Activated CD4-positive, CD25-positive, alpha-beta regulatory T cell treated with anti-CD3 and anti-CD28 coated beads, Interleukin-2, amount 50 U/mL, for 24 hours (primary cell): ENCODE data around the gene ZNF862.
"Not testable (repeated sequence)": the region's sequence is repeated elsewhere in the genome, so short reads cannot be mapped to it uniquely, and the experiment has no call there.

Experiments
- ATAC-seq, 2 donors: fragments of 150-1000 bp; cut with Tn5 transposase; one replicate each; pipeline ENCODE4 v1.10.0; 2021; ENCODE audit warnings: mild to moderate bottlenecking in 1 of 2, moderate library complexity in 1 of 2

The ZNF862 gene

DNA sequence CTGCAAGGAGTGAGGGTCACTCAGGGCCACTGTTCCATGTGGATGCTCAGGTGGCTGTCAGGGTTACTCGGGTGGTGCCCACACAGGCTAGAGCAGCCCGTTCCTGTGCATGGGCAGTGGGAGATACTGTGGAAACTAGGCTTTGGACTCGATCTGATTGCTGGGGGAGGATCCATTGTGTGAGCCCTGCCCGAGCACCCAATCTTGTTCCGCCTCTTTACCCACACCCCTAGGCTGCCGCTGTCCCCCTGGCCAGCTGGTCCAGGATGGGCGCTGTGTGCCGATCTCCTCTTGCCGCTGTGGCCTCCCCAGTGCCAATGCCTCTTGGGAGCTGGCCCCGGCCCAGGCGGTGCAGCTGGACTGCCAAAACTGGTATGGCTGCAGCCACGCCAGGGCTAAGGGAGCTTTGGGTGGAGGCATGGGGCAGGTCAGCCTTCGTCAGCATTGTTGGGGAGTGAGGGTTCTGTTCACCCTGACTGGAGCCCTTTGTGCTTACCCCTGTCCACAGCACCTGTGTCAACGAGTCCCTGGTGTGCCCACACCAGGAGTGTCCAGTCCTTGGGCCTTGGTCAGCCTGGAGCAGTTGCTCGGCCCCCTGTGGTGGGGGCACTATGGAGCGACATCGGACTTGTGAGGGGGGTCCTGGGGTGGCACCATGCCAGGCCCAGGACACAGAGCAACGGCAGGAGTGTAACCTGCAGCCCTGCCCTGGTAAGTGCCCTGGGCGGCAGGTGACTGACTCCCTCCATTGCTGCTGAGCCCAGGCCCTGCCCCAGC lies 12.4 kb upstream of the ZNF862 start:
- ATAC-seq, result no peak

DNA sequence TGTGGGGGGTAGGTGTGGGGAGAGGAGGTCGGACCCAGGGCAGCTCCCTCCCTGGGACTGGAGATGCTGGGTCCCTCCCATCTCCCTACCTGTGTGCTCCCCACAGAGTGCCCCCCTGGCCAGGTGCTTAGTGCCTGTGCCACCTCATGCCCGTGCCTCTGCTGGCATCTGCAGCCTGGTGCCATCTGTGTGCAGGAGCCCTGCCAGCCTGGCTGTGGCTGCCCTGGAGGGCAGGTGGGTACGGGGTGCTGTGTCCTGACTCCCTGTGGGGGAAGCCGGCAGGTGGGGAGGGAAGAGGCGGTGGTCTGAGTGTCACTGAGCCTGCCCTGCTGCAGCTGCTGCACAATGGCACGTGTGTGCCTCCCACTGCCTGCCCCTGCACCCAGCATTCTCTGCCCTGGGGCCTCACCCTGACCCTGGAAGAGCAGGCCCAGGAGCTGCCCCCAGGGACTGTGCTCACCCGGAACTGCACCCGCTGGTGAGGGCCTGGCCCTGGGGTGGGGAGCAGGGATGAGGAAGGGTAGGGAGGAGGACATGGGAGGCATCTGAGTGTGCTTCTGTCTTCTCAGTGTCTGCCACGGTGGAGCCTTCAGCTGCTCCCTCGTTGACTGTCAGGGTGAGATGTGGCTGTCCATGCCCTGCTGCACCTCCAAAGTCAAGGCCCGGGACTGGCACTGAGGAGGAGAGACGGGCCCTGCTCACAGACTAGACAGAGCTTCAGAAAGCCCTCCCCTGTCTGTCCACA lies 11.7 kb upstream of the ZNF862 start:
- no peak for ATAC-seq

DNA sequence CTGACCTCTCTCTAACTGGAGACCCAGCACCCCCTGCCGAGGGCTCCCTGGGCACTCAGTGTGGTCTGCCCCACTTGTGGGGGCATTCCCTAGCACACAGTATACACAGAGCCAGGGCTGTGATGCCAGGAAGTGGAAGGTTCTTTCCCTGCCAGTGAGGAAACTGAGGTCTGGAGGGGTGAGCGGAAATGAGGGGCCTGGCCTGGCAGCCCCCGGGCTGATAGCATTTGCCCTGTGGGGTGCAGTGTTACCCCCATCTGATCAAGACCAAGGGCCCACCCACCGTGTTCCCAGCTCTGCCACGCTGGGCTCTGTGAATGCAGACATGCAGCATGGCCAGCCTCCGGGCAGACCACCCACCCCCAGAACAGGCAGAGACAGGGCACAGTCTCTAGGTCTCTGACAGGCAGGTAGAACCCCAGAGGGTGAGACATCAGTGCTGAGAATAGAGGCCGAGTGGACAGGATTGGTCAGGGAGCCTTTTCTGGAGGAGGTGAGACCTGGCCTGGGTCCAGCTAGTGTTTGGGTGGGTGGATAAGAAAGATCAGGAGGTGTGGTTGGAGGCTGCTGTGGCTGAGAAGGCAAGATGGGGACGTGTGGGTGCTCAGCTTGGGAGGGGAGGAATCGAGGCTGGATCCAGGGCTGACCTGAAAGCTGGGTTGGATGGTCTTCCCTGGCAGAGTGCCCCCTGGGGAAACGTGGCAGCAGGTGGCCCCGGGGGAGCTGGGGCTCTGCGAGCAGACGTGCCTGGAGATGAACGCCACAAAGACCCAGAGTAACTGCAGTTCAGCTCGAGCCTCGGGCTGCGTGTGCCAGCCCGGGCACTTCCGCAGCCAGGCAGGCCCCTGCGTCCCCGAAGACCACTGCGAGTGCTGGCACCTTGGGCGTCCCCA lies 10.8 kb upstream of the ZNF862 start:
- no peak for ATAC-seq

DNA sequence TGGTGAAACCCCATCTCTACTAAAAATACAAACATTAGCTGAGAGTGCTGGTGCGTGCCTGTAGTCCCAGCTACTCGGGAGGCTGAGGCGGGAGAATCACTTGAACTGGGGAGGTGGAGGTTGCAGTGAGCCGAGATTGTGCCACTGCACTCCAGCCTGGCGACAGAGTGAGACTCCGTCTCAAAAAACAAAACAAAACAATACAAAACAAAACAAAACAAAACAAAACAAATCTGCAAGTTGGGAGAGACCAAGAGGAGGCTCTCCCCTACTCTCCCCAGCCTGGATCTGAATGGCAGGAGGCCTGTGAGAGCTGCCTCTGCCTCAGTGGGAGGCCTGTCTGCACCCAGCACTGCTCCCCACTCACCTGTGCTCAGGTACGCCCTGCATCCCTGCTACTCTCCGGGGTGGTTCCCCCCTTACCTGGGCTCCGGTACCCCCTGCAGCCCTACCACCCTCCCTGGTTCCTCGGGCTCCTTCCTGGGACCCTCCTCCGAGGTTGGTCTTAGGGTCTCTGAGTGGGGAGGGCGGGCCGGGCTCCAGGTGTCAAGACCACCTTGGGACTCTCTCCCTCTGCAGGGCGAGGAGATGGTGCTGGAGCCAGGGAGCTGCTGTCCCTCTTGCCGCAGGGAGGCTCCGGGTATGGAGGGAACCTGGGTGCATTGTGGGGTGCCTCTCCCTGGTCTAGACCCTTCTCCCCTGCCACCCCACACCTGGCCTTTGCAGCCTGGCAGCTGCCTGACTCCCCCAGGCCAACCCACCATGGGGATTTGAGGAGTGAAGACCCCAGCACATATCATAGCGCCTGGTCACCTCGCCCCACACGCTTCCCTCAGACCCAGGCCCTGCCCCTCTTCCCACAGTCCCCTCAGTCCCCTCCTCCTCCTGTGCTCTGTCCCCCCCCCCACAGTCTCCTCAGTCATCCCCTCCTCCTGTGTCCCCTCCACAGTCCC lies 9.5 kb upstream of the ZNF862 start:
- no peak for ATAC-seq

DNA sequence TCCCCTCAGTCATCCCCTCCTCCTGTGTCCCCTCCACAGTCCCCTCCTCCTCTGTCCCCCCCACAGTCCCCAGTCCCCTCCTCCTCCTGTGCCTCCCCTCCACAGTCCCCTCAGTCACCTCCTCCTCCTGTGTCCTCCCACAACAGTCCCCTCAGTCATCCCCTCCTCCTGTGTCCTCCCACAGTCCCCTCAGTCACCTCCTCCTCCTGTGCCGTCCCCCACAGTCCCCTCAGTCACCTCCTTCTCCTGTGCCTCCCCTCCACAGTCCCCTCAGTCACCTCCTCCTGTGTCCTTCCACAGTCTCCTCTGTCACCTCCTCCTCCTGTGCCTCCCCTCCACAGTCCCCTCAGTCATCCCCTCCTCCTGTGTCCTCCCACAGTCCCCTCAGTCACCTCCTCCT lies 7.6 kb upstream of the ZNF862 start:
- not testable (repeated sequence) for ATAC-seq

DNA sequence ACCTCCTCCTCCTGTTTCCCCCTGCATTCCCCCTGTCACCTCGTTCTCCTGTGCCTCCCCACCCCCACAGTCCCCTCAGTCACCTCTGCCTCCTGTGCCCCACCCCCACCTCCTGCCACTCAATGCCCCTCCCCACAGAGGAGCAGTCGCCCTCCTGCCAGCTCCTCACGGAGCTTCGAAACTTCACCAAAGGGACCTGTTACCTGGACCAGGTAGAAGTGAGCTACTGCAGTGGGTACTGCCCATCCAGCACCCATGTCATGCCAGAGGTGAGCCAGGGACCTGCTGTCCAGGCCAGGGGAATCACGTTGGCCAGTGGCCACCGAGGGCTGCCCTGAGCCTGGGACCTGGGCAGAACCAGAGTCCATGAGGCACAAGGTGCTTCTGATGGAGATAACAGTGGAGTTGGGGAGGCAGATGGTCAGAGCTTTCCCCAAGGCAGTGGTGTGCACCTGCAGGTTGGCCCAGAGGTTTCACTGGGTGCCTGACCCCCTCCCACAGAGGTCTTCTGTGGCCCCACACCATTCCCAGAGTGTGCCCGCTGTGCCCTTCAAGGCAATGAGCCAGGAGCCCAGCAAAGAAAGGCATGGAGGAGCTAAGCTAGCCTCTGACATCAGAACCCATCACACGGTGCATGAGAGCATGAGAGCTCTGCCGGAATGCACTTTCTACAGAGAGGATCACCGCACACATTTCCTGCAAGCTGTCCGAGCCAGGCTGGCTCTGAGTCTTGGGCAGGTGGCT lies 7.0 kb upstream of the ZNF862 start:
- ATAC-seq, result no peak

DNA sequence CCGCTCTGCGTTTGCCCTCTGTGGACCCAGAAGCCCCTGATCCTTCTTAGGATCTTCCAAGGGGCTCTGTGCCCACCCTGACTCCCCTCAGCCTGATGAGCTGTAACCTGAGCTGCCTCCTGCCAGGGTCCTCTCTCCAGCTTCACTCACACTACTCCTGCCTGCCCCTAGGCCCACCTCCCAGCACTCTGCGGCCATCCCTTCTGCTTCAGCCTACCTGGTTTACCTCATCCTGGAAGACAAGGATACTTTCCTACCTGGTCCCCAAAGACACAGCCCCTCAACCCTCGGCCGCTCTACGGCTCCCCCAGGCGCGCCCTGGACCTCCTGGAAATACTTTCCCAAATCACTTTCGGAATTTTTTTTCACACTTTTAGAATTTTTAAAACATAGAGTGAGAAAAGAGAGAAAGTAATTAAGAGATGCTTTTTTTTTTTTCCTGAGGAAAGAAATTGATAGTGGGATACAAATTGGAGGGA lies 6.4 kb upstream of the ZNF862 start:
- ATAC-seq, result no peak

DNA sequence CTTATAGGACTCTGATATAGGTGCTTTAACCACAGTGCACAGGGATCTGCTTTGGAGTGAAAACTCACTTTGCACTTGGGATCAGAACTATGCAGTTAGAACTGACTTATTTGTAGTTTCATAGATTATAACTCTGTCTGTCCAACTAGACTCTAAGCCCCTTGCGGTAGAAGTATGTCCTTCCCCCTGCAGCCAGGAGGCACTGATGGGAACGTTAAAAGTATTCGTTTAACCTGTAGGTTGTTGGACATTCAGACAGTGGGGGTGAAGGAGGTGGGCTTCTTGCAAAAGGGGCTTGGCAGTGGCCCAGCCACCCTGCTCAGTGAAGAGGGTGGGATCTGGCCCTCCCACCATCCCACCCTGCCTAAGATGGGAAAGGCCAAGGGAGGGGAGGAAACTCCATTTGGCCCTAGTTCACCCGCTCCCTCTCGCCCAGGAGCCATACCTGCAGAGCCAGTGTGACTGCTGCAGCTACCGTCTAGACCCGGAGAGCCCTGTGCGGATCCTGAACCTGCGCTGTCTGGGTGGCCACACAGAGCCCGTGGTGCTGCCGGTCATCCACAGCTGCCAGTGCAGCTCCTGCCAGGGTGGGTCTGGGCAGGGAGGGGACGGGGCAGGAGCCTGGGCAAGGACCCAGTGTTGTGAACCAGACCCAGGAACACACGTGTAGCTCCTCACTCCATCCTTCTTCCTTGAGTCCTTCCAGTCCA lies 5.7 kb upstream of the ZNF862 start:
- ATAC-seq, result no peak

DNA sequence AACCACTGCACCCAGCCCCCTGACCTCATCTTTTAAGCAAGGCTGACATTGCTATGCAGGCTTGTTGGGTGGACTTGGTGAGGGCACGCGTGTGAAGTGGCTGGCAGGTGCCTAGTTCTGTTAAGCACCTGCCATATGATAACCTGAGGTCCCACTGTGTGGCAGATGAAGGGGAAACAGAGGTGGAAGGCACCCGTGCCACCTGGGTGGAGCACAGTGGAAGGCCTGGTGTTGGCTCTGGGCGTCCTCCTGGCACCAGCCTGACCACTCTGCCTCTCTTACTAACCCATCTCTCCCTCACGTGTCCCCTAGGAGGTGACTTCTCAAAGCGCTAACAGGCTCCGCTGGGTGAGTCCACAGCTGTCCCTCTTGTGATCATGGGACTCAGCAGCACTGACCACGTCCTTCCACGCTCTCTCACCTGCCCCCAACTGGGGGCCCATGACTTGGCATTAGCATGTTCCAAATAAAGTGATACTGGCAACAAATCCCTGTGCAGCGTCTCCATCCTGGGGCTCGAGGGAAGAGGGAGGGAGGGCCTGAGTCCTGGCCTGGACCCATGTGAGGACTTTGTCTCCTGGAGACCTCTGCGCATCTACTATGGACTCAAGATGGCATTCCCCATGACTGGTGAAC lies 4.6 kb upstream of the ZNF862 start:
- ATAC-seq, result no peak

DNA sequence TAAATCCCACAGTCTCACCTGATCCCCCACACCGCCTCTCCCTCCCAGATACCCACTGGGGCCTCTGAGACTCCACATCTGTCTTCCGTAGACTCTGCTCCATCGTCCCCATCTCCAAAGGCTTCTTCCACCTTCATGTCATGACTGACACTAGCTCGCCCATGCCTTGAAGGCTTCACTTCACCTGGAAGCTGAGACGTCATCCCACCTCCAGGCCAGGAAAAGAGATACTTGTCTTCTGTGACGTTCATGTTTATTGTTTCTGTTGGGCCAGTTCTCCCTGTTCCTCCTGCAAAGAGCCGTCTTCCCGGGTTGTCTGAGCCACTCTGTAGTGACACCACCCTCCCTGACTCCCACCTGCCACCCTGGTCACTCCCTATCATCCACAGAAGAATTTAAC lies 3.6 kb upstream of the ZNF862 start:
- ATAC-seq, result no peak

DNA sequence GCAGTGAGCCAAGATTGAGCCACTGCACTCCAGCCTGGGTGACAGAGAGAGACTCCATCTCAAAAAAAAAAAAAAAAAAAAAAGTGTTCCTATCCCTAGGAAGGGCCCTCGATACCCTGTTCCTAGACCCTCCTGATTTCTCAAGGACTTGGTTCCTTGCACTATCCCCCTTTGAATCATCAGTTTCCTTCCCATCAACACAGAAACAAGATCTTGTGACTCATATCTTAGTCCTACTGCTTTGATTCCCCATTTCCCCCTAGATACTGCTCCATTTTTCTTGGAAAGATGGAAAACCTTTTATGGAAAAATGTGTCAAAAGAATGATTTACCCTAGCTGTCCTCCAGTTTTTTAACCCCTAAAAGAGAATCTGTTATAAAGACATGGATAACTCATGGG lies 1.7 kb upstream of the ZNF862 start:
- ATAC-seq, result no peak

DNA sequence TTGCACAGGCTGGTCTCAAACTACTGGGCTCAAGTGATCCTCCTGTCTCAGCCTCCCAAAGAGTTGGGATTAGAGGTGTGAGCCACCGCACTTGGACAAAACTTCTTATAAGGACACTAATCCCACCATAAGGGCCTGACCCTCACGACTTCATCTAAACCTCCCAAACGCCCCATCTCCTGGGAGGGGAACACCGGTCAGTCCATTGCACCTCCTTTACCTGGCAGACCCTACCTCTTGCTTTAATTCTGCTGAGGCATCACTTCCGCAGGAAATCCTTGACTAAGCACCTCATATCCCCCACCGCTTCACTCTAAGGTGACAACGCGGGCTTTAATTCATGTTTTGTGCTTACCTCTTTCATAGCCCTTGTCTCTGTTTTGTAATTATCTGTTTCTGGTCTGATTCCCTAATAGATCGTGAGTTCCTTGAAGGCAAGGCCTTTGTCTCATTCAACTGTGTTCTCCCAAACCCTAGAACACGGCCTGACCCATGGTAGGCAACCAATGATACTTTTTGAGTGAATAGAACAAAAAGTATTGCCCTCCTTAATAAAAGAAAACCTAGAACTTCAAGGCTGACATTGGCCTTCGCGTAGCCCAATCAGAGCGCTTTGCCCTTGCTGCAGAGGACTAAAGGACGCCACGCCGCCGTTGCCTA lies 481 bp upstream of the ZNF862 start:
- no peak for ATAC-seq

DNA sequence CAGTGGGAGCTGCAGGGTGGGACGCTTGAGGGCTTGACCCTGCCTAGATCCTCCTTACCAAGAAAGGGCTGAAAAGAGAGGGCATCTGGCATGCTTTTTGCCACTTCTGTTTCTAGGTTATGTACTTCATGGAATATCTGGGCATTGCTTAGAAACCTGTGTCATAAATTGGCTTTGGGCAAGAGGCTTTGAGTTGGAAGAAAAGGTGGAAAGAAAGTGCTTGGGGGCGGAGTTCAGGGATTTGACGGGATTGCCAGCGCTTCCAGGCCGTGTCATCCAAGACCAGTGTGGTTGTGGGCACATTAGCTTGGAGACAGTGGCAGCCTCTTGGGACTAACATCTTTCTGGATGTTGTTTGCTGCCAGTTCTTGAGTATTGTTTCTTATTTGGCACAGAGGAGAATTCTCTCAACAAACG lies 825 bp downstream of the ZNF862 start:
- ATAC-seq, result no peak

DNA sequence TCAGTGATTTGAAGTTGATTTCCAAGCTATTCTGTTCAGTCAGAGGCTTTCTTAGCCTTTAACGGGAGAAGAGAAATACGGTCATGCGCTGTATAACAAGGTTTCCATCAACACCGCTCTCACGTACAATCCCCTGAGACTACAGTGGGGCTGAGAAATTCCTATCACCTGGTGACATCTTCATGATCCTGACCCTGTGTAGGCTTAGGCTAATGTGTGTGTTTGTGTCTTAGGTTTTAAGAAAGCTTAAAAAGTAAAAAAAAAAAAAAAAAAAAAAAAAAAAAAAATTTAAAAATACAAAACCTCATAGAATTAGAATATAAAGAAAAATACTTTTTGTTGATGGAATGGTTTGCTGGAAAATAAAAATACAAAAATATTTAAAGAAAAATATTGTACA lies 1.8 kb downstream of the ZNF862 start:
- ATAC-seq, result no peak

DNA sequence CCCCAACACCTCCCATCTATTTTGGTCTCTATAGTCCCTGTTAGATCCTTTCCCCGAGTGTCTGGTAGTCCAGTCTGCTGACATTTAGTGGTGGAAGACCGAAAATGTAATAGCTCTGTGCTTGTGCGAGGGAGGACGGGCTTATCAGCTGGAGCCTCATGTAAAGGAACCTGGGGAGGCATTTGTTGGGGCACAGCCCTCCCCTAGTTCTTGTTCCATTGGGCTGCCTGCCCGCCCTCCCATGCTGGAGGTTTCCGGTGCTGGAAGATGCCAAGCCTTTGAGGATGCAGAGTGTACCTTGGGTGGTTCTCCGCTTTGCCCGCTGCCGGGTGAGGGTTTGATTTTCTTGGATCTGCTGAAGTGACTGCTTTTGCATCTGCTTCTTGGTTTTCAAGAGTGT lies 5.4 kb downstream of the ZNF862 start:
- ATAC-seq, result no peak

DNA sequence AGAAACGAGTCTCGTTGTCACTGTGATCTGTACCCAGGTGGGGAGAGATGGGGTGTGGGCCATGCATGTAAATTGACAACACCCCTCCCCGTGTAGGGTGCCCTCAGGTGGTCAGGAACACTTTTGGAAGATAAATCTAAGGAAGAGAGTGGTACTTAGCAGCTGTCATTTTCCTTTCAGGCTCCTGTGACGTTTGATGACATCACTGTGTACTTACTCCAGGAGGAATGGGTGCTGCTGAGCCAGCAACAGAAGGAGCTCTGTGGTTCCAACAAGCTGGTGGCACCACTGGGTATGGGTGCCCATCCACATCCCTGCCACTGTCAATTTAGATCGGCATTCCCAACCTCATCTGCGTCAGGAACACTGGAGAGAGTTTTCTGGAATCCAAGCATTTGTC lies 6.3 kb downstream of the ZNF862 start:
- no peak for ATAC-seq

DNA sequence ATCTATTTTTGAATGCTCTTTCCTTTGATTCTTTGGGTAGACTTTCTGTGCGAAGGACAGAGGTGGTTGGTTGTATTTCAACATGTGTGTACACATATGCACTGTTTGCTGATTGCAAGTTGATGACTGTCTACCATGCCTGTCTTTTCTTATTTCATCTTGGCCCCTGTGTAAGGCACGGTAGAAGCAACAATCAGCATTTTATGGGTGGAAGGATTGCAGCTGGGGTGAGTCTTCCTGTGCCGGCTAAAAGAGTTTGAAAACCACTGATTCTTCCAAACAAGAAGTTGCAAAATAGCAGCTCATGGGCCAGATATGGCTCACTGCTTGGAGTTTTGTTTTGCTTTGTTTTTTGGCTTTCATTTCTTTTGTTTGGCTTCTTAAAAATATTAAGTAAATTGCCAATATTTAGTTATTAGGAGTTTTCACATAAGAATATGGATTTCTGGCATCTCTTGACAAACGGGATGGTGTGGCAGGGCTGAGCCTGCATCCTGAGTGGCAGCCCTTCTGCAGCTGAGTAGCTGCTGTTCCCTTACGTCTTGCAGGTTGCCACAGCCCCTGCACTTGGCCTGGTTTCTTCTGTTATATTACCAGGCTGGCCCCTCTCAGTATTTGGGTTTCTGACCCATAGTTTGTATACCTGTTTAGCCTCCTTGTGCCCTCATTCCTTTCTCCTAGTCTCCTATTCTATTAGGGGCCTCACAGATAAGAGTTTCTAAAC lies 7.2 kb downstream of the ZNF862 start:
- no peak for ATAC-seq

DNA sequence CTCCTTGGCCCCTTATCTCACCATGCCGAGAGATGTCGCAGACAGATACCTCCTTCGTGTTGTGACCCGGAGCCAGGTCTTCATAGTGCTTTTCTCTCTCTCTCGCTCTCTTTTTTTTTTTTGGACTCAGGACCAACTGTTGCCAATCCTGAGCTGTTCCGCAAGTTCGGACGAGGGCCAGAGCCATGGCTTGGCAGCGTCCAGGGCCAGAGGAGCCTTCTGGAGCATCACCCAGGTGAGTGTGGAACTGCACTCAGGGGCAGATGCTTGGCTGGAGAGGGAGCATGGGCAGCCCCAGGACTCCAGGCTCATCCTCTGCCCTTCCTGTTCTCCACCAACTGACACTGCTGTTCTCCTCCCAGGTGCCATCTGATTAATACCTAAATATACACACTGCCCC lies 7.8 kb downstream of the ZNF862 start:
- ATAC-seq, result no peak
